ENCODE measurements around the gene OMP. TPM values are rescaled to one million over a fixed set of nuclear protein-coding genes. Genes with fewer than 3 reads are reported as not detected.

Gene OMP
- total RNA-seq, 1 experiment from 2014 or later, result 1.4 TPM

- H3K9me3 ChIP-seq (ENCODE audit: insufficient read depth, low read depth), result no peaks in the 10 kb centered on the region
- no peak overlapping the region for H2AFZ ChIP-seq
- peaks cover 32% of the 10 kb centered on the region for H3K4me1 ChIP-seq (replicated peaks; ENCODE audit: insufficient read depth)
- H3K4me2 ChIP-seq, result no peak overlapping the region
- CTCF ChIA-PET, result no interaction called here
- DNase-seq, result no peak
- no peaks in the 10 kb centered on the region for H3K27me3 ChIP-seq (ENCODE audit: insufficient read depth, low read depth)
- BruUV-seq (replicated peaks), result no TSS peak
- no peaks in the 10 kb centered on the region for H3K36me3 ChIP-seq (ENCODE audit: low read depth)
- no peak for TF ChIP-seq EZH2 (IDR thresholded peaks at IDR 0.05; ENCODE audit: low read depth)
- TF ChIP-seq CTCF (conservative IDR thresholded peaks at IDR 0.05), result no peak
- POLR2A ChIA-PET (ENCODE audit: unreplicated experiment), result no interaction called here
- peaks cover 19% of the 10 kb centered on the region; the same call in 1 of the 2 replicates for H3F3A ChIP-seq (ENCODE audit: insufficient read depth, low read depth)
- H3K9me2 ChIP-seq (ENCODE audit: insufficient read depth), result no peaks in the 10 kb centered on the region
- no peak overlapping the region for H3K4me3 ChIP-seq
- intact Hi-C loops (cut with micrococcal nuclease; ENCODE audit: unreplicated experiment), result loop anchor here (5.0 kb wide), 1 partner anchor 549 kb away; no protein-coding TSS in a partner anchor
- no peak overlapping the region for H3K27ac ChIP-seq
- no peaks in the 10 kb centered on the region for H4K20me1 ChIP-seq (ENCODE audit: insufficient read depth)
- H3K79me2 ChIP-seq (ENCODE audit: low read depth), result no peaks in the 10 kb centered on the region
These were observed 33.9 kb upstream of the OMP start for GRCh38 chr11:77068457-77069335.

GRCh38 chr11:77069336-77069968 is 33.2 kb upstream of the OMP start:
- Histone ChIP-seq H2AFZ (no peak overlapping the region), H4K20me1 (ENCODE audit: insufficient read depth) (no peaks in the 10 kb centered on the region)
- POLR2A ChIA-PET (ENCODE audit: unreplicated experiment), result no interaction called here

More at GRCh38 chr11:77069336-77069968, 33.2 kb upstream of the OMP start:
- Histone ChIP-seq H3K9me3 (ENCODE audit: insufficient read depth, low read depth) (no peaks in the 10 kb centered on the region), H3K4me2 (no peak overlapping the region), H3K4me1 (replicated peaks; ENCODE audit: insufficient read depth) (peaks cover 40% of the 10 kb centered on the region), H3K9me2 (ENCODE audit: insufficient read depth) (no peaks in the 10 kb centered on the region), H3K27me3 (ENCODE audit: insufficient read depth, low read depth) (no peaks in the 10 kb centered on the region), H3K4me3 (no peak overlapping the region), H3F3A (ENCODE audit: insufficient read depth, low read depth) (peaks cover 21% of the 10 kb centered on the region; the same call in 1 of the 2 replicates), H3K36me3 (ENCODE audit: low read depth) (no peaks in the 10 kb centered on the region), H3K27ac (no peak overlapping the region), H3K79me2 (ENCODE audit: low read depth) (no peaks in the 10 kb centered on the region)
- intact Hi-C loops (cut with micrococcal nuclease; ENCODE audit: unreplicated experiment), result loop anchor here (5.0 kb wide), 1 partner anchor 548 kb away; no protein-coding TSS in a partner anchor
- TF ChIP-seq CTCF (conservative IDR thresholded peaks at IDR 0.05), result no peak
- no peak for TF ChIP-seq EZH2 (IDR thresholded peaks at IDR 0.05; ENCODE audit: low read depth)
- DNase-seq, result no peak
- BruUV-seq (replicated peaks), result no TSS peak
- CTCF ChIA-PET, result no interaction called here

All from PC-9 (cell line).